GM10266 (cell line): ENCODE measurements around the gene CFAP54.

Experiments used
- DNase-seq: peaks from one replicate; pipeline ENCODE4 v3.0.0; 2012; ENCODE audit errors: extremely low spot score
- TF ChIP-seq, protein P1 (sequence below): IDR thresholded peaks from 2 replicates; pipeline ENCODE4 v1.5.1; 2012; ENCODE audit warnings: mild to moderate bottlenecking, low read depth; ENCODE audit not compliant: control insufficient read depth, insufficient read depth; ENCODE audit errors: missing control alignments

CFAP54 gene

DNA sequence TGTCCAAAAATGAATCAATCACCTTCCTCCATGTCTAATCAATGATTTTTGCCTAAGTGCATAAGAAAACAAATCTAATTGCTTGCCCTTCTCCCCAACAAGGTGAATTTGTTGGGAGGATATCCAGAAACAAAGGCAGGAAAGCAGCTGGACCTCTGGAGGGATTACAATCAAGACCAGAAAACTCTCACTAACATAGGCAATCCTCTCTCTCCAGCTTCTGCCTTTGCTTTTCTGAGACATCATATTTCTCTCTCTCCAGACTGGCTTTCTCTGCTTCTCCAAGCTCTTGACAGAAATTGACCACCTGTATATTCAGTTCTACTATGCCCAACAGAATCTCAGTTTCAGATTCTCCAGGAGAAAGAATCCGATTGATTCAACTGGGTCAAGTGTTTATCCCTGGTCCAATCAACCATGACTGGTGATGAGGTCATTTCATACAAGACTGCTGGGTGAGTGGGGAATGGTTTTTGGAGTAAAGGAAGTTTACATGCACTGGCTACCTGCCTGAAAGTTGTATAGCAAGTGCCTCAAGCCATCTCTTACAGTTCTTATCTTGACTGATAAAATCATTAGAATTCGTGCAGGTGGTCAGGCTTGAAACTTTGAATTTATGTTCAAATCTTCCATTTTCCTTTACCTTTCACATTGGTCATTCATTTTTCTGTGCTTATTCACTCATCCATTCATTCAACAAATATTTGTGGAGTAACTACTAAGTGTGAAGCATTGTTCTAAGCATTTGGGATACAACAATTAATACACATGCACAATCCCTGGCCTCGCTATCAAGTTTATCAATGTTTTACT is 22.2 kb upstream of the CFAP54 start:
- TF ChIP-seq, protein P1, sequence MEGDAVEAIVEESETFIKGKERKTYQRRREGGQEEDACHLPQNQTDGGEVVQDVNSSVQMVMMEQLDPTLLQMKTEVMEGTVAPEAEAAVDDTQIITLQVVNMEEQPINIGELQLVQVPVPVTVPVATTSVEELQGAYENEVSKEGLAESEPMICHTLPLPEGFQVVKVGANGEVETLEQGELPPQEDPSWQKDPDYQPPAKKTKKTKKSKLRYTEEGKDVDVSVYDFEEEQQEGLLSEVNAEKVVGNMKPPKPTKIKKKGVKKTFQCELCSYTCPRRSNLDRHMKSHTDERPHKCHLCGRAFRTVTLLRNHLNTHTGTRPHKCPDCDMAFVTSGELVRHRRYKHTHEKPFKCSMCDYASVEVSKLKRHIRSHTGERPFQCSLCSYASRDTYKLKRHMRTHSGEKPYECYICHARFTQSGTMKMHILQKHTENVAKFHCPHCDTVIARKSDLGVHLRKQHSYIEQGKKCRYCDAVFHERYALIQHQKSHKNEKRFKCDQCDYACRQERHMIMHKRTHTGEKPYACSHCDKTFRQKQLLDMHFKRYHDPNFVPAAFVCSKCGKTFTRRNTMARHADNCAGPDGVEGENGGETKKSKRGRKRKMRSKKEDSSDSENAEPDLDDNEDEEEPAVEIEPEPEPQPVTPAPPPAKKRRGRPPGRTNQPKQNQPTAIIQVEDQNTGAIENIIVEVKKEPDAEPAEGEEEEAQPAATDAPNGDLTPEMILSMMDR = no peak
- no peak for DNase-seq

DNA sequence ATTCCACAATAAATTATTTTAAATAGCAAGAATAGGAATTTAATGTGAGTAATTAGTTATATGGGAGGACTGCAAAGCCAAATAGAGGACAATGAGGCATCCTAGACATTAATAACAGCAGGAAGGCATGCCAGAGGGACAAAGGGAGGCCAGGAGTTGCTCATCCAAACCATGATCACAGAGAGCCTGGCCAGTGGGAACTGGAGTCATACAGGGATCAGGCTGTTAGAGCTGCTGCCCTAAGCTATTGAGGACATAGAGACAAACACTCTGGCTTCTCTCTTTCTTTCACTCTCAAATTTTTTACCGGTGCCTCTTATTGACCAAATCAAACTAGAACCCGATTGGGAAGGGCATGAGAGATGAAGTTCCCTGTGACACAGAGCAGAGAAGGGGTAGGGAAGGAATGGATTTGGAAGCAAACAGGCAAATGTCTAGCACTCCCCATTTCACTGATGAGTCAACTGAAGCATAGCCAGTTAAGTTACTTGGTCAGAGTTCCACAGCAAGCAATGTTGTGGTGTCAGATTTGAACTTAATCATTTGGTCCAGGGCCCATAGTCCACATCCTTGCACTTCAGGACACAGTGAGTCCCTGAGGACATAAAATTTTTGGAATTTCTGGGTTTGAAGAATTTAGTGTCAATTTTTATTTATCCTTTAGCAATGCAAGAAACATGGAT is 17.9 kb upstream of the CFAP54 start:
- TF ChIP-seq, protein P1 = no peak
- no peak for DNase-seq

DNA sequence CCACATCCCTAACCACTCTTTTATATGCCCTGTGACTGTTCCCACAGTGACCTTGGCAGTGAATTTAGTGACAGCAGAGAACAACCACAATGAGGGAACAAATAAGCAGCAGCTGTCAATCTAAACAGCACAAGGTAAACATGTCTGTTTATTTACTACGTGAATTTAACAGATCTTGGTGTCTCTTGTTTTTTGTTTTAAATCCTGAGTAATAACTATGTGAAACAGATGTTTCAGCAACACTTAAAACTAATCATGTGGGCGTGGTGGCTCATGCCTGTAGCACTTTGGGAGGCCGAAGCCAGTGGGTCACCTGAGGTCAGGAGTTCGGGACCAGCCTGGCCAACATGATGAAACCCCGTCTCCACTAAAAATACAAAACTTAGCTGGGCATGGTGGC is 17.0 kb upstream of the CFAP54 start:
- TF ChIP-seq, protein P1 = no peak
- no peak for DNase-seq

DNA sequence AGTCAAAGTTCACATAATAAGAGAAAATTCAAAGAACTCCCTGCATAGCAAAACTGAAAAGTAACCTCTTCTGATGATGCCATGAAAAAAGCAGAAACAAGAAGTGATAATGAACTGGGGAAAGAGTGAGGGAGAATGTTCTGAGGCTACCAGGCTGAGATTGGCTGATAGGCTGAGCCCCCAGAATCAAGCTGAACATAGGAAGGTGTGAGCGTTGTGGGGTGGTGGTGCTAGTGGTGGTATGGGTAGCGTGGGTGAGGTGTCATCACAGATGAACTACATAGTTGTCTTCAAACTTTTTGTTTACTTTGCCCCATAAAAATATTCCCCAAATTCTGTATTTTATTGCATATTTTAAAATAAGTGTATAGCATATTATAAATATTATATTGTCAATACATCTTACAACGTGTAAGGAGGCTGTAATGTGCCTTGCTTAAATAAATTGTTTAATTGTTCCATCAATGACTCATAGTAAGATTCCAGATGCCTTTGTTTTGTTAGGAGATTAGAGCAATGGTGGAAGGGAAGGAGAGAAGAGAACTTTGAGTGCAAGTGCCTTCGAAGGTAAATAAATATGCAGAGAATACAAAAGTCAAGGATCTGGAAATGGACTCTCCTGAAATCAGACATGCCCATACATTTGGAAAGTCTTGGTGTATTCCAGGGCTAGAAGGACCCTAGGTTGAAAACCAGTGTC is 15.8 kb upstream of the CFAP54 start:
- TF ChIP-seq, protein P1 = no peak
- no peak for DNase-seq

DNA sequence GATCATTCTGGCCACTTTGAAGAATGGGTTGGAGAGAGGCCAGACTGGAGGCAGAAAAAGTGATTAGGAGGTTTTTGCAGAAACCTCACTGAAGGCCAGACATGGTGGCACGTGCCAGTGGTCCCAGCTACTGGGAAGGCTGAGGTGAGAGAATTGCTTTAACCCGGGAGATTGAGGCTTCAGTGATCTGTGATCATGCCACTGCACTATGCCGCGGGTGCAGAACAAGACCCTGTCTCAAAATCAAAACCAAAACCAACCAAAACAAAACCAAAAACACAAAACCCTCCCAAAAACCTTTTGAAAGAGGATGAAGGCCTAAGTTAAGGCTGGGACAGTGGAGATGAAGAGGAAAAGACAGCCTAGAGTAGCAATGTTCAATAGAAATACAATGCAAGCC is 15.2 kb upstream of the CFAP54 start:
- TF ChIP-seq, protein P1 = no peak
- no peak for DNase-seq

DNA sequence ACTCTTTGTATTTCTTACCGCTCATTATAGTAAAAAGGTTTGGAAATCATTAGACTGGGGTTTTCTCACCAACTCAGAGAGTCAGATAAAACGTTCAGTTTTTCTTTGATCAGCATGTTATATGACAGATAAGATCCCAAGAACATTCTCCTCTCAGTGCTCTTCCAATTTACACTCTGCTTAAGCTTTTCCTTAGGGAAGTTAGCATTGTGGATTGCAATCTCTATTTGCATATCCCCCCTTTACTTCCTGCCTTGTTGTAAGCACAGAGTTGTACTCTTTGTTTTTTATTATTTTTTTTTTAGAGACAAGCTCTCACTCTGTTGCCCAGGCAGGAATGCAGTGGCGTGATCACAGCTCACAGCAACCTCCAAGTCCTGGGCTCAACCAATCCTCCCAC is 11.4 kb upstream of the CFAP54 start:
- no peak for DNase-seq
- TF ChIP-seq, protein P1 = no peak
